Trophoblast cell (in vitro differentiated cells and primary cell): ENCODE results near the gene KDM4B.

ENCODE experiments used
- DNase-seq, 2 donors: peaks; one replicate each; pipeline ENCODE4 v3.0.0-alpha.2; 2016
- H2AFZ ChIP-seq: 2 replicates; pipeline ENCODE4 v1.6.1; 2013; ENCODE audit warnings: low read length, moderate library complexity, mild to moderate bottlenecking; ENCODE audit not compliant: insufficient read depth, poor library complexity
- H2AK5ac ChIP-seq: 2 replicates; pipeline ENCODE4 v1.6.1; 2013; ENCODE audit warnings: mild to moderate bottlenecking, low read length
- H2BK120ac ChIP-seq: 2 replicates; pipeline ENCODE4 v1.6.1; 2013; ENCODE audit warnings: low read length, mild to moderate bottlenecking, moderate library complexity; ENCODE audit not compliant: insufficient read depth, poor library complexity
- H2BK12ac ChIP-seq: 2 replicates; pipeline ENCODE4 v1.6.1; 2013; ENCODE audit warnings: mild to moderate bottlenecking, low read length, moderate library complexity
- H2BK5ac ChIP-seq: 2 replicates; pipeline ENCODE4 v1.6.1; 2013; ENCODE audit warnings: low read length, low read depth, moderate library complexity, mild to moderate bottlenecking; ENCODE audit not compliant: poor library complexity
- H3K14ac ChIP-seq: 2 replicates; pipeline ENCODE4 v1.6.1; 2013; ENCODE audit warnings: mild to moderate bottlenecking, low read length
- H3K18ac ChIP-seq: 2 replicates; pipeline ENCODE4 v1.6.1; 2013; ENCODE audit warnings: mild to moderate bottlenecking, low read length
- H3K23ac ChIP-seq: 2 replicates; pipeline ENCODE4 v1.6.1; 2013; ENCODE audit warnings: low read length
- H3K27ac ChIP-seq: 2 replicates; pipeline ENCODE4 v1.5.1; 2013; ENCODE audit warnings: low read depth, mild to moderate bottlenecking, inconsistent platforms, low read length, moderate library complexity
- H3K27me3 ChIP-seq: 2 replicates; pipeline ENCODE4 v1.6.1; 2013; ENCODE audit warnings: inconsistent platforms, mild to moderate bottlenecking, low read length, moderate library complexity; ENCODE audit not compliant: insufficient read depth
- H3K36me3 ChIP-seq, 2 experiments: 1 replicate in 1 of 2; 2 replicates in 1 of 2; pipeline ENCODE4 v1.6.1; 2013; ENCODE audit warnings: low read length in 2 of 2, mild to moderate bottlenecking in 2 of 2, moderate library complexity in 1 of 2; ENCODE audit not compliant: insufficient read depth in 2 of 2, control insufficient read depth in 1 of 2
- H3K4ac ChIP-seq: 2 replicates; pipeline ENCODE4 v1.6.1; 2013; ENCODE audit warnings: low read depth, mild to moderate bottlenecking, low read length, moderate library complexity
- H3K4me1 ChIP-seq, 2 experiments: 1 replicate in 1 of 2; 2 replicates in 1 of 2; pipeline ENCODE4 v1.6.1; 2013; ENCODE audit warnings: low read length in 2 of 2, mild to moderate bottlenecking in 2 of 2, moderate library complexity in 1 of 2; ENCODE audit not compliant: insufficient read depth in 2 of 2, control insufficient read depth in 1 of 2
- H3K4me2 ChIP-seq: 2 replicates; pipeline ENCODE4 v1.6.1; 2013; ENCODE audit warnings: inconsistent platforms, mild to moderate bottlenecking, low read length, moderate library complexity
- H3K4me3 ChIP-seq: 2 replicates; pipeline ENCODE4 v1.5.1; 2013; ENCODE audit warnings: mild to moderate bottlenecking, low read depth, low read length, inconsistent platforms
- H3K79me1 ChIP-seq: one replicate; pipeline ENCODE4 v1.6.1; 2013; ENCODE audit warnings: low read length
- H3K79me2 ChIP-seq: 2 replicates; pipeline ENCODE4 v1.6.1; 2013; ENCODE audit warnings: low read length, mild to moderate bottlenecking; ENCODE audit not compliant: control insufficient read depth, insufficient read depth, poor library complexity
- H3K9ac ChIP-seq: 2 replicates; pipeline ENCODE4 v1.6.1; 2013; ENCODE audit warnings: mild to moderate bottlenecking, low read length
- H3K9me3 ChIP-seq: 2 replicates; pipeline ENCODE4 v1.6.1; 2013; ENCODE audit warnings: low read depth, mild to moderate bottlenecking, control low read depth, inconsistent platforms, low read length; ENCODE audit not compliant: insufficient read depth
- H4K12ac ChIP-seq: 2 replicates; pipeline ENCODE4 v1.6.1; 2013; ENCODE audit warnings: low read depth, mild to moderate bottlenecking, low read length, moderate library complexity
- H4K8ac ChIP-seq: 2 replicates; pipeline ENCODE4 v1.6.1; 2013; ENCODE audit warnings: low read depth, mild to moderate bottlenecking, low read length, moderate library complexity
- H4K91ac ChIP-seq: one replicate; pipeline ENCODE4 v1.6.1; 2013; ENCODE audit warnings: low read depth, mild to moderate bottlenecking, low read length, moderate library complexity
- WGBS: extraction: QIAGEN DNeasy Blood & Tissue Kit; methylation state at CpG from one replicate; pipeline ENCODE4 v1.1.7; 2013; ENCODE audit warnings: missing lambda C conversion rate; ENCODE audit not compliant: insufficient read length, insufficient coverage; ENCODE audit errors: extremely low coverage; 5-methylcytosine and 5-hydroxymethylcytosine counted together

Gene KDM4B

GRCh38 chr19:4993683-4994082 is 24.8 kb downstream of the KDM4B start:
- Histone ChIP-seq H3K27ac (no peak overlapping the region), H2BK12ac (no peak overlapping the region), H3K4me1 (peaks cover 21 to 34% of the 10 kb centered on the region in 2 experiments), H3K9ac (no peak overlapping the region), H3K27me3 (no peaks in the 10 kb centered on the region), H3K79me2 (peaks cover 28% of the 10 kb centered on the region), H3K36me3 (peaks cover 24 to 25% of the 10 kb centered on the region in 2 experiments), H3K23ac (no peak overlapping the region), H2BK120ac (no peak overlapping the region), H3K18ac (no peak overlapping the region), H3K4ac (peak overlapping the region; percentile 96), H2AK5ac (no peak overlapping the region), H3K14ac (no peak overlapping the region), H3K9me3 (peaks cover 4% of the 10 kb centered on the region), H4K8ac (no peak overlapping the region), H2BK5ac (no peak overlapping the region), H3K4me3 (no peak overlapping the region), H4K12ac (no peak overlapping the region), H4K91ac (no peak overlapping the region), H3K79me1 (peaks cover 23% of the 10 kb centered on the region), H2AFZ (no peak overlapping the region), H3K4me2 (no peak overlapping the region)
- DNase-seq: peak; percentile 40 to 62
- no CpG with 5 or more reads among the region's 3 CpGs for WGBS

- no peak overlapping the region for H2AK5ac ChIP-seq
- no peak overlapping the region for H4K8ac ChIP-seq
- no CpG with 5 or more reads among the region's 5 CpGs for WGBS
- no peak overlapping the region for H2BK5ac ChIP-seq
- peaks cover 7% of the 10 kb centered on the region for H3K79me1 ChIP-seq
- H4K91ac ChIP-seq: no peak overlapping the region
- no peak for DNase-seq
- H3K4ac ChIP-seq: peak overlapping the region; percentile 82
- peaks cover 4% of the 10 kb centered on the region for H3K9me3 ChIP-seq
- H3K36me3 ChIP-seq: peaks cover 26 to 27% of the 10 kb centered on the region in 2 experiments
- H3K18ac ChIP-seq: peak overlapping the region; percentile 29
- no peaks in the 10 kb centered on the region for H3K27me3 ChIP-seq
- no peak overlapping the region for H3K4me3 ChIP-seq
- H3K14ac ChIP-seq: no peak overlapping the region
- H3K79me2 ChIP-seq: peaks cover 30% of the 10 kb centered on the region
- no peak overlapping the region for H3K27ac ChIP-seq
- H3K23ac ChIP-seq: no peak overlapping the region
- no peak overlapping the region for H3K4me2 ChIP-seq
- peaks cover 11 to 16% of the 10 kb centered on the region in 2 experiments for H3K4me1 ChIP-seq
- no peak overlapping the region for H2AFZ ChIP-seq
- H3K9ac ChIP-seq: no peak overlapping the region
- H2BK120ac ChIP-seq: no peak overlapping the region
- H4K12ac ChIP-seq: no peak overlapping the region
- no peak overlapping the region for H2BK12ac ChIP-seq
Observed at GRCh38 chr19:4996701-4997100, 27.8 kb downstream of the KDM4B start.

DNA sequence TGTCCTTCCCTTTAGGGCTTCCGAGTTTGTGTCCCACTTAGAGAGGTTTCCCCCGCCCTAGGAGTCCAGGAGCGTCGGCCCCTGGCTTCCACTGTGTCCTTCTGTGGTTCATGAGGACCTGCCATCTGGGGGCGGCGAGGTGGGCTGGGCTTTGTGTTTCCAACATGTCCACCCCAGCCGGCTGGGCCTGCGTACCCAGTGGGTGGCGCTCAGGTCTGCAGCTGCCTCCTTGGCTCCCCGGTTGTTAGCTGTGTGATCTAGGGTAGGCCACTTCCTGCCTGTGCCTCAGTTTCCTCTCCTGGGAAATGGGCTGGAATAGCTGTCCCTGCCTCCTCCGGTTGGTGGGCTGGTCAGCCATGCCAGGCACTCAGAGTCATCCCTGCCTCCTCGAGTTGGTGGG is 28.4 kb downstream of the KDM4B start:
- H3K79me2 ChIP-seq: peaks cover 30% of the 10 kb centered on the region
- H3K14ac ChIP-seq: no peak overlapping the region
- H3K4me2 ChIP-seq: no peak overlapping the region
- H3K9me3 ChIP-seq: peaks cover 4% of the 10 kb centered on the region
- no CpG with 5 or more reads among the region's 12 CpGs for WGBS
- peak overlapping the region; percentile 68 for H3K4ac ChIP-seq
- peaks cover 5% of the 10 kb centered on the region for H3K79me1 ChIP-seq
- H3K4me3 ChIP-seq: no peak overlapping the region
- DNase-seq: no peak
- H2AK5ac ChIP-seq: no peak overlapping the region
- peaks cover 11 to 13% of the 10 kb centered on the region in 2 experiments for H3K4me1 ChIP-seq
- no peak overlapping the region for H3K23ac ChIP-seq
- H3K18ac ChIP-seq: no peak overlapping the region
- no peaks in the 10 kb centered on the region for H3K27me3 ChIP-seq
- no peak overlapping the region for H4K8ac ChIP-seq
- H4K12ac ChIP-seq: no peak overlapping the region
- H2BK120ac ChIP-seq: no peak overlapping the region
- no peak overlapping the region for H3K9ac ChIP-seq
- peaks cover 26 to 27% of the 10 kb centered on the region in 2 experiments for H3K36me3 ChIP-seq
- H4K91ac ChIP-seq: no peak overlapping the region
- H2BK12ac ChIP-seq: no peak overlapping the region
- no peak overlapping the region for H3K27ac ChIP-seq
- H2AFZ ChIP-seq: no peak overlapping the region
- H2BK5ac ChIP-seq: no peak overlapping the region

GRCh38 chr19:5000120-5000611 is 31.3 kb downstream of the KDM4B start:
- no peak overlapping the region for H2BK120ac ChIP-seq
- no peak overlapping the region for H3K4me2 ChIP-seq
- no peak overlapping the region for H3K4ac ChIP-seq
- H3K9ac ChIP-seq: no peak overlapping the region
- DNase-seq: no peak
- H4K12ac ChIP-seq: no peak overlapping the region
- H3K79me1 ChIP-seq: no peaks in the 10 kb centered on the region
- H3K9me3 ChIP-seq: peaks cover 4% of the 10 kb centered on the region
- peaks cover 31 to 36% of the 10 kb centered on the region in 2 experiments for H3K36me3 ChIP-seq
- H4K91ac ChIP-seq: no peak overlapping the region
- H3K18ac ChIP-seq: no peak overlapping the region
- no peak overlapping the region for H3K23ac ChIP-seq
- H2BK12ac ChIP-seq: no peak overlapping the region
- H3K4me3 ChIP-seq: no peak overlapping the region
- peaks cover 5 to 6% of the 10 kb centered on the region in 2 experiments for H3K4me1 ChIP-seq
- H3K14ac ChIP-seq: no peak overlapping the region
- no peaks in the 10 kb centered on the region for H3K27me3 ChIP-seq
- no peak overlapping the region for H4K8ac ChIP-seq
- H3K79me2 ChIP-seq: peaks cover 43% of the 10 kb centered on the region
- H2BK5ac ChIP-seq: no peak overlapping the region
- H2AK5ac ChIP-seq: no peak overlapping the region
- no peak overlapping the region for H2AFZ ChIP-seq
- WGBS: no CpG with 5 or more reads among the region's 6 CpGs
- no peak overlapping the region for H3K27ac ChIP-seq
